ENCODE results near the gene RPTOR.

Gene RPTOR

GRCh38 chr17:80949451-80950421, 405.1 kb downstream of the RPTOR start:
- no peak for DNase-seq (ENCODE audit: low spot score)

- no peak for DNase-seq (ENCODE audit: low spot score)
These were observed 406.0 kb downstream of the RPTOR start for GRCh38 chr17:80950466-80951120.

- DNase-seq (ENCODE audit: low spot score) = no peak
These were observed 406.8 kb downstream of the RPTOR start for GRCh38 chr17:80951121-80952090.

GRCh38 chr17:80952291-80952690, 407.7 kb downstream of the RPTOR start:
- DNase-seq (ENCODE audit: low spot score) = no peak

- DNase-seq (ENCODE audit: low spot score) = no peak
These were observed 409.1 kb downstream of the RPTOR start for GRCh38 chr17:80953471-80954315.

- no peak for DNase-seq (ENCODE audit: low spot score)
These were observed 410.4 kb downstream of the RPTOR start for GRCh38 chr17:80955078-80955477.

- DNase-seq (ENCODE audit: low spot score) = no peak
These were observed 411.1 kb downstream of the RPTOR start for GRCh38 chr17:80955671-80956280.

- DNase-seq (ENCODE audit: low spot score) = no peak
These were observed 411.9 kb downstream of the RPTOR start for GRCh38 chr17:80956321-80957190.

GRCh38 chr17:80957461-80957941, 412.9 kb downstream of the RPTOR start:
- DNase-seq (ENCODE audit: low spot score) = no peak

- no peak for DNase-seq (ENCODE audit: low spot score)
These were observed 414.8 kb downstream of the RPTOR start for GRCh38 chr17:80959330-80960036.

- DNase-seq (ENCODE audit: low spot score) = no peak
These were observed 415.6 kb downstream of the RPTOR start for GRCh38 chr17:80960037-80960796.

- DNase-seq (ENCODE audit: low spot score) = no peak
These were observed 416.3 kb downstream of the RPTOR start for GRCh38 chr17:80960797-80961452.

GRCh38 chr17:80961541-80962330, 417.1 kb downstream of the RPTOR start:
- no peak for DNase-seq (ENCODE audit: low spot score)

- DNase-seq (ENCODE audit: low spot score) = no peak
These were observed 418.0 kb downstream of the RPTOR start for GRCh38 chr17:80962356-80963329.

- no peak for DNase-seq (ENCODE audit: low spot score)
These were observed 419.3 kb downstream of the RPTOR start for GRCh38 chr17:80963812-80964543.
